GM12873 (cell line): ENCODE measurements around the gene SLC29A4.

Source experiments
- CTCF ChIP-seq: IDR thresholded peaks from 2 replicates; pipeline ENCODE4 v1.5.1; 2012; ENCODE audit warnings: low read depth, mild to moderate bottlenecking, moderate library complexity, low read length, control low read depth; ENCODE audit not compliant: insufficient read depth; ENCODE audit errors: missing control alignments

The SLC29A4 gene

GRCh38 chr7:5320802-5321396 is 38.2 kb downstream of the SLC29A4 start:
- no peak for TF ChIP-seq CTCF

DNA sequence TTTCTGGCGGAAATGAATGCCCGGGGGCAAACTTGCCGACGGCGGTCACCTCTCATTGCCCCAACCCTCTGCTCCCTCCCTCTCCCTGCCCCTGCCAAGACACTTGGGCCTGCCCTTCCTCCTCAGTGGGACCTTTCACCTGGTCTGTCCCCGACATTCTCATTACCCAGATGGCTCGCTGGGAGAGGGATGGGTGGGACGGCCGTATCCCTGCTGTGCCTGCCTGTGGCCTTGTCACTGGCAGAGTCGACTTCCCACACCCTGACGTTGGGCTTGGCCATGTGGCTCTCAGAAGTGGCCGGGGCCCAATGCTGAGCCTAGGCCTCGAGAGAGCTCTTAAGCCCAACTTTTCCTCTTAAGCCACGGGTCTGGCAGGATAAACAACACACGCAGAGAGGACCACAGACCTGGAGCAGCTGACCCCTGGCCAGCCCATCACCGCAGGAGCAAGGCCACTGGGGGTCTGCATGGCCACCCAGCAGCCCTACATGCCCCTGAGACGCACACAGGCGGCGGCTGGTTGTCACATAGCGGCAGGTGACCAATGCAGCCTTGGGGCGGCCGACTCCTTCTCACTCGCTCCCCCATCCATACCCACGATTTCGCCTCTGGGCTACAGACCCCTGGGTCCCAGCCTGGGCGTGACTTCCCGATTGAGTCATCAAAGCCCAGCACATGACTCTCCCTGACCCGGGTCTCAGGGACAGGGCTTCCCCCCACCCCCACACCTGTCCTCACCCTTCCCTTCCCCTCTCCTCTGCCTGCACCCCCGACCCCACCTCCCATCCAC is 40.1 kb downstream of the SLC29A4 start:
- TF ChIP-seq CTCF: no peak

- TF ChIP-seq CTCF: no peak
These were observed 42.2 kb downstream of the SLC29A4 start for GRCh38 chr7:5324961-5325360.

DNA sequence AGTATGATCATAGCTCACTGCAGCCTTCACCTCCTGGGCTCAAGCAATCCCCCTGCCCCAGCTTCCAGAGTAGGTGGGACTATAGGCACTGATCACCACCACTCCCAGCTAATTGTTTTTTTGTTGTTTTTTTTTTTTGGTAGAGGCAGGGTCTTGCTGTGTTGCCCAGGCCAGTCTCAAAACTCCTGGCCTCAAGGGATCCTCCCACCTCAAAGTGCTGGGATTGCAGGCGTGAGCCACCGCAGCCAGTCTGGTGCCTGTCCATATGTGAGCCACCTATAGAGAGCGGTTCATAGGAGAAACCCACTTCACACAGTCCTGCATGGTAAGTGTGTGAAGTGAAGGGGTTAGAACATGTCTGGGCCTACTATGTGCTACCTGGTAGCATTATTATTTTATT is 47.5 kb downstream of the SLC29A4 start:
- no peak for TF ChIP-seq CTCF

DNA sequence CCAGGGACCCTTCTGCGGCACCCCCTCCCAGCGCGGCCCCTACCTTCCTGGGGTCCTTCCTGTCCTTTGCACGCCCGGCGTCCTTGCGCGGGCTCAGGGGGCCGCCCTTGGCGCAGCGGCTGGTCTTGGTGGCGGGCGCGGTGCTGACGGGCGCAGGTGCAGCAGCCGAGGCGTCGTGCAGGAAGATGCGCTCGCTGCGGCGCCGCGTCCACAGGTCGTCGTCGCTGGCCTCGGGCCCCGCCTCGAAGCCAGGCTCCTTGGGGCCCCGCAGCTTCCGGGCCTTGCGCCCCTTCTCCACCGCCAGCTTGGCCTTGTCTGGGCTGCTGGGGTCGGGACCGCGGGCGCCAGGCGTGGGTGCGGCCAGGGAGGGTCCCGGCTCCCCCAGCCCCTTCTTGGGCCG is 49.8 kb downstream of the SLC29A4 start:
- TF ChIP-seq CTCF: no peak

DNA sequence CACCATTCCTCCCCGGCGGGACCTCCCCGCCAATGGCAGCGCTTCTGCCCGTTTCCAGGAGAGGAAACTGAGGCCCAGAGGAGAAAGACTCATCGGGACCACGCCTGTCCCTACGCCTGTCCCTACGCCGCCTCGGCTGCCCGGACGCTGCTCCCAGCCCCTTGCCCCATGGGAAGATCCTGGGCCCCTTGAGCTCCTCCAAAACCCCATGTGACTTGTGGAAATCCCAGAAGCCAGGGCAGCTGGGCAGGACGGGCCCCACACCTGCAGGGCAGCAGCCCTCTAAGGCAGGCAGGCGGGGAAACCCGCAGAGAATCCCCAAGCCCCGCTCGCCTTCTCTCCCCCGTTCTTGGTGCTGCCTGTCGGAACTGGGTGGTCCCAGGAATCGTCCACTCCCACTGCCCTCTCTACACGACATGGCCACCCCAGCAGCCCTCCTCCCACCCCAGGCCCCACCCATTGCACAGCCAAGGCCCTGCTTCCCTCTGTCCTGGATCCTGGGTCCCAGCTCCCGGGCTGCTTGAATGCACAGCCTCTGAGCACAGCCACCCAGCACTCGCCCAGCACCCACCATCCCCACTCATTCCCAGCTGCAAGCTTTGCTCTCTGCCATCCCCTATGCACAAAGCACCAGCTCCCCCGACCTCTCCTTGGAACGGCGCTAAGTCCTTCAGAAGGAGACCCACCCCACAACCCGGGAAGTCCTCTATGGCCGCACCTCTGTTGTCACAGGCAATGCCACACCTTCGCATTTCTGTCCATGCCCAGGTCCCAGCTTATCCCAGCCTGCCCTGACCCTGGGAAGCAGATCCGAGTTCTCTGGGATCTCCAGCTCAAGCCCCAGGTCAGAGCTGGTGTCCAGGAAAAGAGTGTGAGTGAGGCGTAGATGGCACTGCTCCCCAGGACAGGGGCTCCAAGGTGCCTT is 50.6 kb downstream of the SLC29A4 start:
- no peak for TF ChIP-seq CTCF

DNA sequence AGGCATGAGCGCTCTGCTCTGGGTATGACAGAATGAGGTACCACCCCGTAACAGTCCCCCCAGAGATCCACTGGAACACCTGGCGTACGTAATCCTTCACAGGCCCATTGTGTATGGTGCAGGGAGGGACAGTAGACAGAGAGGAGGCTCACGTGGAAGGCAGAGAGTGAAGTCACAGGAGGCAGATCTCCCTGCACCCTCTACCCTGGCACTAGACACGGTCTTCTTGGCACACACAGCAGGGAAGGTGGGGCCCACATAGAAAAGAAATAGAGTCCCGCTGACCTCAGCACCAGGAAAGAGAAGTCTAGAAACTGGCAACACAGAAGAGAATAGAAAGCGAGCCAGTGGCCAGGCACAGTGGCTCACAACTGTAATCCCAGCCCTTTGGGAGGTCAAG is 51.9 kb downstream of the SLC29A4 start:
- TF ChIP-seq CTCF: no peak
